Effector memory CD4-positive, alpha-beta T cell (primary cell): ENCODE results near the gene HOXA9.

Experiments
- DNase-seq, 3 donors: peaks; one replicate each; pipeline ENCODE4 v3.0.0-alpha.2; 2020
- H3K27ac ChIP-seq: 2 replicates; pipeline ENCODE4 v1.7.0; 2013; ENCODE audit warnings: mild to moderate bottlenecking, low read length, moderate library complexity; ENCODE audit not compliant: insufficient read depth, poor library complexity, severe bottlenecking
- H3K27me3 ChIP-seq: replicated peaks from 2 replicates; pipeline ENCODE4 v1.7.0; 2013; ENCODE audit warnings: mild to moderate bottlenecking, low read length; ENCODE audit not compliant: insufficient read depth, control insufficient read depth, poor library complexity, severe bottlenecking
- H3K36me3 ChIP-seq: 2 replicates; pipeline ENCODE4 v1.7.0; 2013; ENCODE audit warnings: mild to moderate bottlenecking, low read length, moderate library complexity; ENCODE audit not compliant: control insufficient read depth, insufficient read depth
- H3K4me1 ChIP-seq: 2 replicates; pipeline ENCODE4 v1.7.0; 2013; ENCODE audit warnings: low read length, mild to moderate bottlenecking; ENCODE audit not compliant: control insufficient read depth, insufficient read depth, poor library complexity, severe bottlenecking
- H3K4me3 ChIP-seq: 2 replicates; pipeline ENCODE4 v1.7.0; 2013; ENCODE audit warnings: low read length, low read depth, mild to moderate bottlenecking; ENCODE audit not compliant: insufficient read depth, poor library complexity, severe bottlenecking
- H3K9me3 ChIP-seq: 2 replicates; pipeline ENCODE4 v1.7.0; 2013; ENCODE audit warnings: mild to moderate bottlenecking, low read length, moderate library complexity; ENCODE audit not compliant: control insufficient read depth

The HOXA9 gene

DNA sequence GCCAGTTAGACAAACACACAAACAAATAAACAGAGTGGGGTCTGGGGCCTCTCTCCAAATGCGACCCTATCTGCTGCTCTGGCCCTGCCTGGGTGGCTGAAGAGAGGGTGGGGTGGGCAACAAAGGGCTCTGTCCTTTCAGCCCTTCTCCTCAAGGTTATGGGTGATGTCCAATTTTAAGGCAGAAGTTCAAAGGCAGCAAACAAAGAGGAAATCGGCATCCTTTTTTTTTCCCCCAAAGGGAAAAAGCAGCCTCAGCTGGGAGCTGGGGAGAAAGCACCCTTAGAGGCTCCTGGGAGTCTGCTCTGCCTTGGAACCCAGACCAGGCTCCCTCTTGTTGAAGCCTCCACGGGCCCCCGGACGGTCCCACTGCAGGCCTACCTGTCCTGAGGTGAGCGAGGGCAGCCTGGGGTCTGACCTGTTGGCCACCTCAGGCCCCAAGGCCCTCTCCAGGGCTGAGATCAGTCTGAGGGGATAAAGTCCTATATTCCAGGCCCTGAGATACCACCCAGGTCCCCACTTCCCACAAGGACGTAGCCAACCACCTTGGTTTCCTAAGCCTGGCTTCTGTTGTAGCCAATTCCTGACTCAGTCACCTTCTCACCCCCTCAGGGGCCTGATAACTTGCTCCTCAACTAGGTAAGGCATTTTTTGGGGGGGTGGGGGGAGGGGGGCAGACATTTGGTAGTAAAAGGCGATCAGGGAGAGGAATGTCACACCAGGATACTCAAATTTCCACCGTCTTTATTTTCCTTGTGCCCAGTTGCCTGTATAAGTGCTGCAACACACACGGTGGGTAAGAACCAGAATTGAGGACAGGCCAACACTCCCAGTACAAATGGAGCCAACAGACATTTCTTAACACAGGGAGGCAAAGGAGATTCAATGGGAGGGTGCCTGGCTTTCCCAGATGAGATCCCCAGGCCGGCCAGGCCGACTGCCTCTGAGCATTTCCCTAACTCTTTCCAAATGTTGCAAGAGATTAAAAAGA lies 15.4 kb upstream of the HOXA9 start:
- Histone ChIP-seq H3K9me3 (no peaks in the 10 kb centered on the region), H3K36me3 (no peaks in the 10 kb centered on the region), H3K4me3 (no peak overlapping the region), H3K4me1 (peaks cover 29% of the 10 kb centered on the region), H3K27me3 (peaks cover 64% of the 10 kb centered on the region), H3K27ac (no peak overlapping the region)
- DNase-seq, result no peak

DNA sequence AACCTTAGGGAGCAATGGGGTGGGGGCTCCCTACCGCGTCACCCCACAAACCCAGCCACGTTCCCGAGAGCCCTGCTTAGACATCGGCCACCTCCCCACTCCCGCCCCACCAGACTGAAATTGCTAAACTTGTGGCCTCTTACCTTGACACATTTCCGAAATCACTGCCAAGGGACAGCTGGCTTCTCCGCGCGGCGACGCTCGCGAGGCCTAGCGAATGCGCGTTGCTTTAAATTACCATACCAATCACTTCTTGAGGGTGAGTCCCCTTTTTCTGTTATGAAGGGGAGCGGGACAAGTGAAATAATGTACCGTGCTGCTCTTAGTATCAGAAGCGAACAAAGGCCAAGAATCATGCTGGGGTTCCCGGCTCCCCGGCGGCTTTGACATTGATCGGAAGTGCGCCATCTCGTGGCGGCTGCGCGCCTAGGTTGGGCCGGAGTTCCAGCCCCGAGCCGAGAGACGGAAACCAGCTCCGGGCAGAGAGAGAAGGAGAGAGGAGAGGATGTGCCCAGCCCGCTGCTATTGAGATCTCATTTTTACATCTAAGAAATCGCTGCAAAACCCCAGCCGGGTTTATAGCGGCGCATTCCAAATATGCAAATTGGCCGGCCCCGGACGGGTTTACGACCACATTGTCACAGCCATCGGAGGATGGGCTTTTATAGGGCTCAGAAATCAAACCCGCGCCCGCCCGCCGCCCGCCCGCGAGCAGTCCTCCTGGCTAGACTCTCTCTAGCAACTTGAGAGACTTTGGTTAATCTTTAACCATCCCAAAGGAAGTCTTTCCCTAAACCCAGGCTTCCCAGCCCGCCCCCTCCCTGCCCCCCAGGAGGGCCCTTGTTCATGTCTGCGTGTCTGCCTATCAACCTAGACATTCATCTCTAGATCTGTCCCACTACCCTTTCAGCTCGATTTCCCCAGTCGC lies 14.4 kb upstream of the HOXA9 start:
- no peaks in the 10 kb centered on the region for H3K9me3 ChIP-seq
- peak in 1 of 3 donors; percentile 39 for DNase-seq

GRCh38 chr7:27179030-27179429 lies 13.7 kb upstream of the HOXA9 start:
- no peak for DNase-seq
- no peaks in the 10 kb centered on the region for H3K9me3 ChIP-seq
- peaks cover 22% of the 10 kb centered on the region for H3K4me1 ChIP-seq
- no peaks in the 10 kb centered on the region for H3K36me3 ChIP-seq
- H3K27ac ChIP-seq, result no peak overlapping the region
- peaks cover 64% of the 10 kb centered on the region for H3K27me3 ChIP-seq
- no peak overlapping the region for H3K4me3 ChIP-seq

More for the DNA sequence above, 14.4 kb upstream of the HOXA9 start:
- Histone ChIP-seq H3K27ac (no peak overlapping the region), H3K36me3 (no peaks in the 10 kb centered on the region), H3K27me3 (peaks cover 64% of the 10 kb centered on the region), H3K4me3 (no peak overlapping the region), H3K4me1 (peaks cover 19% of the 10 kb centered on the region)

DNA sequence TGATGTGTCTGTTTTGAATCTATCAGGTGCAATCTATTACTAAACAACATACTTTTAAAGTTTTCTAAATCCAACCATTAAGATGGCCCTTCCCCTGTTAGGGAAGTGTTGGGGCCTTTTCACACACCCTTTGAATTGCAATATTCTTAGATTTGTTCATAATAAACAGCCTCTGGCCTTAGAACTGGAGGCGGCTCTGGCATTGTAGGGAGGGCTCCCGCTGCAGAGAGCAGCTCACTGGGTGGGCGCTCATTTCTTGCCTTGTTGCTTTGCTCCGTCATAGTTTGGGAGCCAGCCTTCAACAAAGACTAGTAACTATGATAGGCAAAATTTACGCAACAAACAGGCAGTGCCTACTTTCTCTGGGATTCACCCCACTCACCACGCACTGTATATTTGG lies 13.0 kb upstream of the HOXA9 start:
- Histone ChIP-seq H3K4me1 (peaks cover 22% of the 10 kb centered on the region), H3K4me3 (no peak overlapping the region), H3K27me3 (peaks cover 64% of the 10 kb centered on the region), H3K9me3 (no peaks in the 10 kb centered on the region), H3K27ac (no peak overlapping the region), H3K36me3 (no peaks in the 10 kb centered on the region)
- DNase-seq, result no peak

GRCh38 chr7:27177795-27178320 lies 12.5 kb upstream of the HOXA9 start:
- Histone ChIP-seq H3K27me3 (peaks cover 64% of the 10 kb centered on the region), H3K27ac (no peak overlapping the region), H3K4me3 (no peak overlapping the region)

DNA sequence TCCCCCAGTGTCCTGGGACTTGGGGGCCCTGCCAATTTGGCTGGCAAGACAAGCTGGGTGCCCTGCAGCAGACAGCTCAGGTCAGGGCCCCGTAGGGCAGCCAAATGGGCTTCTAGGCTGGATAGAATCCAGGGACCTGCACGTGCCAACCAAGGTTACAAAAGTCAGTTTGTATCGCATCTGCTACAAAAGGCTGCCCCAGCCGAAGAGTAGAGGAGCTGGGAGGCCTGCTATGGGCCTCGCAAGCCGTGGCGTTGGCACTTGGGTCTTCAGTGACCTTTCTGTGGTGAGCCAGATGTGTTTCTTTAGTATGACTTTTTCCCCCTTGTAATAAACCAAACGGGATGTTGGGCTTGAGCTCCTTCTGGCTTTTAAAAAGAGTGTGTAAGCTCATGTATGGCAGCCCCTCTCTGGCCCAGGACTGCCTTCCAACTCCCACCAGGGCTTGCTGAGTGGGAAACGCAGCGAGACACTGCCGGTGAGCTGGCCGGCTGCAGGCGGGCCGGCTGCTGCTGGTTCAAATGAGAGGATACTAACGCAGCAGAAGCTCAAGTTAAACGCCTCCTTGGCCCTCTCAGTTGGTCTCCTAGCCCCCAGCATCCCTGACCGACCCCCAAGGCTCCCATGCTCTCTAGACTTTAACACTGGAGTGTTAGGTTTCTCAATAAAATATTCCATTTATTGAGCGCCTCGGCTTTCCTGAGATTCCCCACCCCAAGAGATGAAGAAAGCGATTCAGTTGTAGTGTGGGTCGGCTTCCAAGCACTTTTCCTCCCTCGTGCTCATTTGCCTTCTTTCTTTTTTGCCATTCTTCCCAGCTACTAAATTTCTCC lies 11.8 kb upstream of the HOXA9 start:
- DNase-seq, result no peak
- no peaks in the 10 kb centered on the region for H3K36me3 ChIP-seq
- peaks cover 65% of the 10 kb centered on the region for H3K27me3 ChIP-seq
- no peak overlapping the region for H3K27ac ChIP-seq
- no peaks in the 10 kb centered on the region for H3K9me3 ChIP-seq
- no peak overlapping the region for H3K4me3 ChIP-seq
- peaks cover 31% of the 10 kb centered on the region for H3K4me1 ChIP-seq

More at GRCh38 chr7:27177795-27178320, 12.5 kb upstream of the HOXA9 start:
- Histone ChIP-seq H3K4me1 (peaks cover 25% of the 10 kb centered on the region), H3K9me3 (no peaks in the 10 kb centered on the region), H3K36me3 (no peaks in the 10 kb centered on the region)
- no peak for DNase-seq

DNA sequence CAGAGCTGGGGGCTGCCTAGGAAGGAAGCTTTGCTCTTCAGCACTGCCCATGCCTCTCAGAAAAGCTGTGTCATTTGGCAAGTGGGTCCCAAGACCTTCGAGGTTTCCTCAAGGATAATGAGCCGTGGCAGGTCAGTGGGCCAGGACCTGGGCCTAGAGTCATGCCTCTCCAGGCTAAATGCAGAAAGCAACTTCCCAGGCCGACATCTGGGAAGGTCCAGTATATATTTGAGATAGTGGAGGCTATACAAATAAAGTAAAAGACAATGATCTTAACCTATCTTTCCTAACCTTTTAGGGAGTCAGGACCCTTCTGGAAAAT lies 11.1 kb upstream of the HOXA9 start:
- H3K4me1 ChIP-seq, result peaks cover 31% of the 10 kb centered on the region
- no peak for DNase-seq
- peaks cover 72% of the 10 kb centered on the region for H3K27me3 ChIP-seq
- H3K36me3 ChIP-seq, result no peaks in the 10 kb centered on the region
- H3K27ac ChIP-seq, result no peak overlapping the region
- H3K4me3 ChIP-seq, result no peak overlapping the region
- no peaks in the 10 kb centered on the region for H3K9me3 ChIP-seq

GRCh38 chr7:27175626-27176523 lies 10.5 kb upstream of the HOXA9 start:
- peaks cover 31% of the 10 kb centered on the region for H3K4me1 ChIP-seq
- H3K4me3 ChIP-seq, result no peak overlapping the region
- H3K27me3 ChIP-seq, result peaks cover 77% of the 10 kb centered on the region
- no peak for DNase-seq
- H3K9me3 ChIP-seq, result no peaks in the 10 kb centered on the region
- H3K27ac ChIP-seq, result no peak overlapping the region
- no peaks in the 10 kb centered on the region for H3K36me3 ChIP-seq
